MM.1S (cell line): ENCODE measurements around the gene EVX1.

Experiments used
- DNase-seq: peaks from one replicate; pipeline ENCODE4 v3.0.0-alpha.2; 2015
- H2AFZ ChIP-seq: fragments of 300-600 bp; sonication (generic); 2 replicates; pipeline ENCODE4 v1.6.0; 2016; ENCODE audit warnings: antibody characterized with exemption, low read length
- H3F3A ChIP-seq: fragments of 300-600 bp; sonication (generic); 2 replicates; pipeline ENCODE4 v1.6.1; 2016; ENCODE audit warnings: mild to moderate bottlenecking, antibody characterized with exemption, low read length, moderate library complexity, mixed read lengths; ENCODE audit not compliant: insufficient read depth
- H3K27ac ChIP-seq: fragments of 300-600 bp; sonication (generic); 2 replicates; pipeline ENCODE4 v1.5.1; 2016; ENCODE audit warnings: mild to moderate bottlenecking, low read length
- H3K27me3 ChIP-seq: fragments of 300-600 bp; sonication (generic); replicated peaks from 2 replicates; pipeline ENCODE4 v1.6.0; 2016; ENCODE audit warnings: low read length; ENCODE audit not compliant: insufficient read depth
- H3K36me3 ChIP-seq: fragments of 300-600 bp; sonication (generic); replicated peaks from 2 replicates; pipeline ENCODE4 v1.6.1; 2016; ENCODE audit warnings: mild to moderate bottlenecking, low read length, mixed read lengths; ENCODE audit not compliant: insufficient read depth
- H3K4me1 ChIP-seq: fragments of 300-600 bp; sonication (generic); 2 replicates; pipeline ENCODE4 v1.6.1; 2016; ENCODE audit warnings: low read length, mixed read lengths
- H3K4me2 ChIP-seq: fragments of 300-600 bp; sonication (generic); 2 replicates; pipeline ENCODE4 v1.6.0; 2016; ENCODE audit warnings: low read depth, low read length
- H3K4me3 ChIP-seq: fragments of 300-600 bp; sonication (generic); 2 replicates; pipeline ENCODE4 v1.5.1; 2016; ENCODE audit warnings: low read length, mixed read lengths
- H3K79me2 ChIP-seq: fragments of 300-600 bp; sonication (generic); 2 replicates; pipeline ENCODE4 v1.6.1; 2016; ENCODE audit warnings: mixed run types, low read length, mixed read lengths
- H3K9ac ChIP-seq: fragments of 300-600 bp; sonication (generic); 2 replicates; pipeline ENCODE4 v1.6.1; 2016; ENCODE audit warnings: low read length, mixed read lengths
- H3K9me2 ChIP-seq: fragments of 300-600 bp; sonication (generic); replicated peaks from 2 replicates; pipeline ENCODE4 v1.6.1; 2016; ENCODE audit warnings: mild to moderate bottlenecking, low read length, mixed read lengths; ENCODE audit not compliant: insufficient read depth
- H3K9me3 ChIP-seq: fragments of 300-600 bp; sonication (generic); replicated peaks from 2 replicates; pipeline ENCODE4 v1.6.1; 2016; ENCODE audit warnings: mild to moderate bottlenecking, low read length, mixed read lengths; ENCODE audit not compliant: insufficient read depth
- H4K20me1 ChIP-seq: fragments of 300-600 bp; sonication (generic); 2 replicates; pipeline ENCODE4 v1.6.1; 2016; ENCODE audit warnings: mild to moderate bottlenecking, low read length, moderate library complexity, mixed read lengths; ENCODE audit not compliant: insufficient read depth
- CTCF ChIP-seq: fragments of 300-600 bp; sonication (generic); IDR thresholded peaks from 2 replicates; pipeline ENCODE4 v1.5.1; 2016; ENCODE audit warnings: antibody characterized with exemption, low read length, mixed read lengths
- EZH2 ChIP-seq: fragments of 300-600 bp; sonication (generic); optimal IDR thresholded peaks from 2 replicates; pipeline ENCODE3; 2017; ENCODE audit warnings: low read depth, mild to moderate bottlenecking, antibody characterized with exemption, low read length, mixed read lengths
- EZH2phosphoT487 ChIP-seq: fragments of 300-600 bp; sonication (generic); IDR thresholded peaks from 2 replicates; pipeline ENCODE4 v1.6.1; 2018; ENCODE audit warnings: antibody characterized with exemption, low read length

Gene EVX1

GRCh38 chr7:27194686-27195379 lies 47.8 kb upstream of the EVX1 start:
- H3K36me3 ChIP-seq = no peaks in the 10 kb centered on the region
- H3K27ac ChIP-seq = no peak overlapping the region
- no peak overlapping the region for H3K4me3 ChIP-seq
- H3K9ac ChIP-seq = no peak overlapping the region
- no peaks in the 10 kb centered on the region for H3K79me2 ChIP-seq
- H3K4me2 ChIP-seq = no peak overlapping the region
- H3K9me2 ChIP-seq = no peaks in the 10 kb centered on the region
- H3K27me3 ChIP-seq = peaks cover 89% of the 10 kb centered on the region
- no peak overlapping the region for H2AFZ ChIP-seq
- TF ChIP-seq CTCF = no peak
- TF ChIP-seq EZH2phosphoT487 = no peak
- TF ChIP-seq EZH2 = no peak
- H3K4me1 ChIP-seq = no peaks in the 10 kb centered on the region
- H4K20me1 ChIP-seq = 0 out of 2 replicates have a peak, but pooled peaks cover 3% of the 10 kb centered on the region
- no peaks in the 10 kb centered on the region for H3K9me3 ChIP-seq
- no peak for DNase-seq
- no peaks in the 10 kb centered on the region for H3F3A ChIP-seq

GRCh38 chr7:27196287-27196767 lies 46.3 kb upstream of the EVX1 start:
- H3K36me3 ChIP-seq = no peaks in the 10 kb centered on the region
- 0 out of 2 replicates have a peak, but pooled peaks cover 3% of the 10 kb centered on the region for H4K20me1 ChIP-seq
- DNase-seq = peak; percentile 75
- no peaks in the 10 kb centered on the region for H3F3A ChIP-seq
- H3K9me2 ChIP-seq = no peaks in the 10 kb centered on the region
- H2AFZ ChIP-seq = no peak overlapping the region
- TF ChIP-seq EZH2 = no peak
- TF ChIP-seq CTCF = peak; percentile 74
- TF ChIP-seq EZH2phosphoT487 = no peak
- no peak overlapping the region for H3K4me2 ChIP-seq
- H3K9ac ChIP-seq = no peak overlapping the region
- H3K9me3 ChIP-seq = no peaks in the 10 kb centered on the region
- no peaks in the 10 kb centered on the region for H3K4me1 ChIP-seq
- no peaks in the 10 kb centered on the region for H3K79me2 ChIP-seq
- no peak overlapping the region for H3K27ac ChIP-seq
- no peak overlapping the region for H3K4me3 ChIP-seq
- H3K27me3 ChIP-seq = peaks cover 86% of the 10 kb centered on the region

- Histone ChIP-seq H3K36me3 (no peaks in the 10 kb centered on the region), H3F3A (no peaks in the 10 kb centered on the region), H3K4me2 (no peak overlapping the region), H4K20me1 (0 out of 2 replicates have a peak, but pooled peaks cover 3% of the 10 kb centered on the region), H3K9me3 (no peaks in the 10 kb centered on the region), H3K27me3 (peaks cover 87% of the 10 kb centered on the region), H3K9ac (no peak overlapping the region), H3K4me1 (no peaks in the 10 kb centered on the region), H3K79me2 (no peaks in the 10 kb centered on the region), H3K4me3 (no peak overlapping the region), H3K9me2 (no peaks in the 10 kb centered on the region), H2AFZ (no peak overlapping the region), H3K27ac (no peak overlapping the region)
- no peak for DNase-seq
- TF ChIP-seq EZH2phosphoT487 (no peak), CTCF (no peak), EZH2 (no peak)
Measured at GRCh38 chr7:27197137-27198042, 45.2 kb upstream of the EVX1 start.
